ENCODE data around the gene CXCL8. TPM values are rescaled to one million over a fixed set of nuclear protein-coding genes. Genes with fewer than 3 reads are reported as not detected.

CXCL8 gene
- total and polyA plus RNA-seq, 12 donors, result 0.28 to 3.4 (median 1.7) TPM

DNA sequence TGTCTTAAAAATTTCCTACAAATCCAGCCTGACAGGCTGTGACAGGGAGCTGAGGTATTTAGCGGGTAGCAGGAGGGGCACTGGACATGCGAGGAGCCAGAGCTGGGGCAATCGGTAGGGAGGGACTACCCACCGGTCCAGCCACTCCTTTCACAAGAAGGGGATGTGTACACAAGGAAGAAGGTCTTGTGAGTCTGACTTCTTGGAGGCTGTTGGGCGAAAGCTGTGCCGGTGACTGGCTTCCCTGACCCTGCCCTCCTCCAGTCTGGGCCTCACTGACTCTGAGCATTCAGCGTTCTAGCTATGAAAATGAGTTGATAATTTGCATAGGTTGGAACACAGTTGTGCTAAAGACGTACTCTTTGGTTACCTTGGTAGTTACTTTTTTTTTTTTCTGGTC lies 12.7 kb upstream of the CXCL8 start:
- Histone ChIP-seq H3K9me3 (replicated peaks in 1 of 3) (no peaks in the 10 kb centered on the region), H3K4me3 (no peak overlapping the region), H3K36me3 (replicated peaks in 1 of 2) (no peaks in the 10 kb centered on the region), H3K27ac (no peak overlapping the region), H3K27me3 (no peaks in the 10 kb centered on the region), H3K4me1 (replicated peaks in 1 of 2) (peaks cover 0 to 33% of the 10 kb centered on the region in 2 donors)
- DNase-seq, result no peak
- WGBS, 4 donors, result 88 to 96% (median 92%) methylated on average over 8 of the region's 8 CpGs
- intact Hi-C loops (cut with DNase I), result no loop called here
- TF ChIP-seq POLR2A (IDR thresholded peaks at IDR 0.05), result no peak
- TF ChIP-seq, protein P1, sequence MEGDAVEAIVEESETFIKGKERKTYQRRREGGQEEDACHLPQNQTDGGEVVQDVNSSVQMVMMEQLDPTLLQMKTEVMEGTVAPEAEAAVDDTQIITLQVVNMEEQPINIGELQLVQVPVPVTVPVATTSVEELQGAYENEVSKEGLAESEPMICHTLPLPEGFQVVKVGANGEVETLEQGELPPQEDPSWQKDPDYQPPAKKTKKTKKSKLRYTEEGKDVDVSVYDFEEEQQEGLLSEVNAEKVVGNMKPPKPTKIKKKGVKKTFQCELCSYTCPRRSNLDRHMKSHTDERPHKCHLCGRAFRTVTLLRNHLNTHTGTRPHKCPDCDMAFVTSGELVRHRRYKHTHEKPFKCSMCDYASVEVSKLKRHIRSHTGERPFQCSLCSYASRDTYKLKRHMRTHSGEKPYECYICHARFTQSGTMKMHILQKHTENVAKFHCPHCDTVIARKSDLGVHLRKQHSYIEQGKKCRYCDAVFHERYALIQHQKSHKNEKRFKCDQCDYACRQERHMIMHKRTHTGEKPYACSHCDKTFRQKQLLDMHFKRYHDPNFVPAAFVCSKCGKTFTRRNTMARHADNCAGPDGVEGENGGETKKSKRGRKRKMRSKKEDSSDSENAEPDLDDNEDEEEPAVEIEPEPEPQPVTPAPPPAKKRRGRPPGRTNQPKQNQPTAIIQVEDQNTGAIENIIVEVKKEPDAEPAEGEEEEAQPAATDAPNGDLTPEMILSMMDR (IDR thresholded peaks at IDR 0.05), result no peak

DNA sequence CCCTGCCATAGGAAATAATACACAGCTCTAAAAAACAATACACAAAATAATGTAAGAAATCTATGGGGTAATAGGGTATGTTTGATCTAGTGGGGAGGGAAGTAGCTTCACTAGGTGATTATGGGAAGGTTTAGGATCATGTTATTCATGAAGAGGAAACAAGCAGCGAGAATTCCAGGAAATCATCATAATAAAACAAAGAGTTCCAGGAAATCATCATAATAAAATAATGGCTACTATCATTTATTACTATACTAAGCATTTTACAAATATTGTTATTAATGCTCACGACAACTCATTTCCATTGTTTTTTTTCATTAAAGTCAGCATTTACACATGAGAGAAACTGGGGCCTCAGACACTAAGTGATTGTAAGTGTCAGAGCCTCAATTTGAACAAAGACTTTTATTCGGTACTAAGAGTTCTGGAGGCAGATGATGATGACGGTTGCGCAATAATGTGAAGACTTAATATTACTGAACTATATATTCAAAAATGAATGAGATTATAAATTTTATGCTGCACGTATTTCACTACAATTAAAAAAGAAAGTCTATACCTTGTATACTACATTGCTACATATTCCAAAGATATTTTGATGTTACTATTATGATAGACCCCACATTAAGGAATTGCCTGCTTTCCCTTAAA lies 12.2 kb upstream of the CXCL8 start:
- Histone ChIP-seq H3K9me3 (replicated peaks in 1 of 3) (no peaks in the 10 kb centered on the region), H3K4me1 (replicated peaks in 1 of 2) (peaks cover 0 to 37% of the 10 kb centered on the region in 2 donors), H3K27me3 (no peaks in the 10 kb centered on the region), H3K27ac (no peak overlapping the region), H3K36me3 (replicated peaks in 1 of 2) (no peaks in the 10 kb centered on the region), H3K4me3 (no peak overlapping the region)
- DNase-seq, result no peak
- TF ChIP-seq, protein P1 (IDR thresholded peaks at IDR 0.05), result no peak
- TF ChIP-seq POLR2A (IDR thresholded peaks at IDR 0.05), result no peak
- 86 to 90% (median 87%) methylated on average over 6 of the region's 6 CpGs for WGBS, 4 donors
- intact Hi-C loops (cut with DNase I), result no loop called here

DNA sequence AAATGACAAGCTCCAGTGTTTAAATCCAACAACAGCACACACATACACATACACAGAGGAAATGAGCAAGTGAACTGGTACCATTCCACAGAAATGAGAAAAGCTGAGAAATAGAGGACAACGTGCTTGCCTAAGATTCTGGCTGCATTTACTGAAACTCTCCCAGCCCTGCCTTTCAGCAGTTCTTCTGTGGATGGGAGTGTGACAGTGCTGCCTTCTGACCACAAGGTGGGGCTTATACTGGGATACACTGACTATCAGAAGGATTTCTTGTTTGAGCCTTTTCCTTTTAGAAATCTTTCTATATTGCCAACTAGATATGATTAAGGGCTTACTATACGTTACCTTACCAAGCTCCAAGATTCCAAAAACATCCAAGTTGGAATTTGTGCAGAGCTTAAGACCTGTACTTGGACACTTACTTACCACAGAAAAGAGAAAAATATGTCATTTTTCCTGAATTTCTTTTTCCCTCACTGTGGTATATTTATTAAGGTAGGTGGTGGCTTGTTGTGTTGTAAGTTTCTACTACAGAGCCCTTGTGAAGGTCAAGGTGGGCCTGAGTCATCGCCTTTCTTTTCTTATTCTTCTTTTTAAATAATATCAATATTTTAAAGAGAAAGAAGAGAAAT lies 10.7 kb upstream of the CXCL8 start:
- no peaks in the 10 kb centered on the region for H3K36me3 ChIP-seq (replicated peaks in 1 of 2)
- peak; percentile 61 to 86 (median 74) for DNase-seq
- H3K9me3 ChIP-seq (replicated peaks in 1 of 3), result no peaks in the 10 kb centered on the region
- WGBS, 4 donors, result 18 to 27% (median 21%) methylated on average over 3 of the region's 3 CpGs
- peaks cover 0 to 50% of the 10 kb centered on the region in 2 donors for H3K4me1 ChIP-seq (replicated peaks in 1 of 2)
- no peak overlapping the region for H3K27ac ChIP-seq
- no peaks in the 10 kb centered on the region for H3K27me3 ChIP-seq
- intact Hi-C loops (cut with DNase I), result loop anchor here in 1 of 2 donors (10.0 kb wide), 1 partner anchor 405 kb away; no protein-coding TSS in a partner anchor
- no peak overlapping the region for H3K4me3 ChIP-seq
- no peak for TF ChIP-seq POLR2A (IDR thresholded peaks at IDR 0.05)
- TF ChIP-seq, protein P1 (IDR thresholded peaks at IDR 0.05), result peak; percentile 76 to 85 (median 82)

DNA sequence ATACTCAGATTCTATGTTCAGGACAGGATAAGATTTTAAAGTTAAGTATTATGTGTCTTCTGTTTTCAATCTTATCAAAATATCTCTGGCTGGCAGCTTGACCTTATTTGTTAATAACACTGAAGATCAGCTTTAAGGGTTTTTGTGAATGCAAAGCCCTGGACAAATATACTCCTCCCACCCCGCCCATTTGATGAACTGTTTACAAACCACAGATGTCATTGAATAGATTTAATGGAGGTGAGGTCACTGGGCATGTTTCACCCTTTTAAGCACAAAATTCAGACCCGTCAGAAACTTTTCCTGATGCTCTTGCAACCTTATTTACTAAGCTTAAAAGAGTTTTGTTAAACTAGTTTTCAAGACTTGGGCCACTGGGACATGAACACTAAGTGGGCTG lies 10.1 kb upstream of the CXCL8 start:
- 58 to 64% (median 61%) methylated on average over 2 of the region's 2 CpGs for WGBS, 4 donors
- Histone ChIP-seq H3K36me3 (replicated peaks in 1 of 2) (no peaks in the 10 kb centered on the region), H3K27me3 (no peaks in the 10 kb centered on the region), H3K4me3 (no peak overlapping the region), H3K4me1 (replicated peaks in 1 of 2) (peaks cover 0 to 51% of the 10 kb centered on the region in 2 donors), H3K27ac (no peak overlapping the region), H3K9me3 (replicated peaks in 1 of 3) (no peaks in the 10 kb centered on the region)
- no peak for DNase-seq
- TF ChIP-seq, protein P1 (IDR thresholded peaks at IDR 0.05), result no peak
- no peak for TF ChIP-seq POLR2A (IDR thresholded peaks at IDR 0.05)
- intact Hi-C loops (cut with DNase I), result loop anchor here in 1 of 2 donors (10.0 kb wide), 1 partner anchor 405 kb away; no protein-coding TSS in a partner anchor
